GM23338 (cell line): Measurements from ENCODE around the gene VPS35.
"Not testable (repeated sequence)": the region's sequence is repeated elsewhere in the genome, so short reads cannot be mapped to it uniquely, and the experiment has no call there.

Experiments
- CREB1 ChIP-seq: fragments of 250-450 bp; sonication (Bioruptor Pico); IDR thresholded peaks from 2 replicates; pipeline ENCODE4 v1.5.0; 2020; ENCODE audit warnings: low read depth, mild to moderate bottlenecking, moderate library complexity
- EZH2 ChIP-seq: fragments of 200-600 bp; sonication (generic); IDR thresholded peaks from one replicate; pipeline ENCODE4 v1.8.0; 2017; ENCODE audit warnings: antibody characterized with exemption, mild to moderate bottlenecking, low read depth; ENCODE audit not compliant: unreplicated experiment
- EZH2phosphoT487 ChIP-seq: fragments of 200-600 bp; sonication (generic); IDR thresholded peaks from one replicate; pipeline ENCODE4 v1.8.1; 2018; ENCODE audit warnings: antibody characterized with exemption; ENCODE audit not compliant: unreplicated experiment
- NANOG ChIP-seq: IDR thresholded peaks from 2 replicates; pipeline ENCODE4 v1.6.1; 2016; ENCODE audit warnings: antibody characterized with exemption, borderline replicate concordance
- POLR2AphosphoS5 ChIP-seq: IDR thresholded peaks from 2 replicates; pipeline ENCODE4 v1.6.1; 2016; ENCODE audit warnings: antibody characterized with exemption, low read depth
- REST ChIP-seq: IDR thresholded peaks from one replicate; pipeline ENCODE4 v1.6.1; 2018; ENCODE audit warnings: antibody characterized with exemption; ENCODE audit not compliant: unreplicated experiment
- STAT1 ChIP-seq: IDR thresholded peaks from one replicate; pipeline ENCODE4 v1.6.1; 2016; ENCODE audit warnings: antibody characterized with exemption; ENCODE audit not compliant: unreplicated experiment
- TF ChIP-seq, protein P1 (sequence below), 2 experiments: fragments of 200-600 bp in 1 of 2; sonication (generic) in 1 of 2; conservative IDR thresholded peaks; 2 replicates each; pipeline versions ENCODE4 v1.5.1 to v1.6.1; 2016 to 2017; ENCODE audit warnings: antibody characterized with exemption in 2 of 2, low read depth in 2 of 2, mild to moderate bottlenecking in 2 of 2, moderate library complexity in 1 of 2

- TF ChIP-seq EZH2; NANOG; POLR2AphosphoS5; EZH2phosphoT487; CREB1 (CRISPR knock-in tag); REST; STAT1: not testable (repeated sequence)
- TF ChIP-seq, protein P1, sequence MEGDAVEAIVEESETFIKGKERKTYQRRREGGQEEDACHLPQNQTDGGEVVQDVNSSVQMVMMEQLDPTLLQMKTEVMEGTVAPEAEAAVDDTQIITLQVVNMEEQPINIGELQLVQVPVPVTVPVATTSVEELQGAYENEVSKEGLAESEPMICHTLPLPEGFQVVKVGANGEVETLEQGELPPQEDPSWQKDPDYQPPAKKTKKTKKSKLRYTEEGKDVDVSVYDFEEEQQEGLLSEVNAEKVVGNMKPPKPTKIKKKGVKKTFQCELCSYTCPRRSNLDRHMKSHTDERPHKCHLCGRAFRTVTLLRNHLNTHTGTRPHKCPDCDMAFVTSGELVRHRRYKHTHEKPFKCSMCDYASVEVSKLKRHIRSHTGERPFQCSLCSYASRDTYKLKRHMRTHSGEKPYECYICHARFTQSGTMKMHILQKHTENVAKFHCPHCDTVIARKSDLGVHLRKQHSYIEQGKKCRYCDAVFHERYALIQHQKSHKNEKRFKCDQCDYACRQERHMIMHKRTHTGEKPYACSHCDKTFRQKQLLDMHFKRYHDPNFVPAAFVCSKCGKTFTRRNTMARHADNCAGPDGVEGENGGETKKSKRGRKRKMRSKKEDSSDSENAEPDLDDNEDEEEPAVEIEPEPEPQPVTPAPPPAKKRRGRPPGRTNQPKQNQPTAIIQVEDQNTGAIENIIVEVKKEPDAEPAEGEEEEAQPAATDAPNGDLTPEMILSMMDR (conservative IDR thresholded peaks at IDR 0.05; ENCODE audit: low read depth in 2 of 2) = not testable (repeated sequence)
Observed at GRCh38 chr16:46623707-46624106, 65.3 kb downstream of the VPS35 start.
